ENCODE results near the gene DCAF12.

DCAF12 gene

DNA sequence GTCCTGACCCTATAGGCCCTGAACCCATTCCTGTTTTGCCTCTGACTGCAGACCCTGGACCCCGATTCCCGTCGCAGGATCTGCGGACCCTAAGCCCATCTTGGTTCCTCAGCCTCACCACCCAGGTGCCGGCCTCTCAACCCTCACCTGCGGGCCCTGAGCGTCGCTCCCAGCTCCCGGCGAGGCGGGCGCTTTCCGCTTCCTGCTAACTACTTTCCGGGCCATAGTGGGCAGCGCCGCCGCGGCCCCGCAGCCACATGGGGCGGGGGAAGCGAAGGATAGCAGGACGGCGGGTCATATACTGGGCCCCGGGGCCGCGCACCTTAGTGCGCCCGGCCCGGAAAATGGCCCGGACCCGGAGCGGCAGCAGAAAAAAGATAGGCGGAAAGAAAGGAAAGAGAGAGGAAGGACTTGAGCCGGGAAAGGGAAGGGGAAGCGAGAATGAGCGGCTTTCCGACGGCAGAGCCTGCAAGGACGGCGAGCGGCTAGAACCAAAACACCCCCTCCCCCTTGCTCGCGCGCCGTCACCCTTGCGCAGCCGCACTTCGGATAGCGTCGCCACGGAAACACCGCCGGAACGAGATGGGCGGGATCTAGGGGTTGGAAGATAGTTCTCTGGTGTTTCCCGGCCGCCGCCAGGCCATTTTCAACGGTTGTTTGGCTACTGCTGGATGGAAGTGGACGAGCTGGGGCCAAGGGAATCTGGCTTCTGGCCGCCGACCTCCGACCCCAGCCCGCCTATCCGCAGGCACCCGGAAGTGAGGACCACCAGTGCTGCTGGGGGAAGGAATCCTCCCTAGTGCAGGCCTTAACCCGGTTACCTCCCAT lies at the start of gene DCAF12:
Gene DCAF12, minus strand, starts transcription at position 492 of the 828 bp plus-strand sequence. Its CDS starts 267 bp downstream, at position 225.
- peak; percentile 88 to 92 for DNase-seq

- no peak for DNase-seq
Measured at GRCh38 chr9:34176089-34176488, 49.6 kb upstream of the DCAF12 start.

DNA sequence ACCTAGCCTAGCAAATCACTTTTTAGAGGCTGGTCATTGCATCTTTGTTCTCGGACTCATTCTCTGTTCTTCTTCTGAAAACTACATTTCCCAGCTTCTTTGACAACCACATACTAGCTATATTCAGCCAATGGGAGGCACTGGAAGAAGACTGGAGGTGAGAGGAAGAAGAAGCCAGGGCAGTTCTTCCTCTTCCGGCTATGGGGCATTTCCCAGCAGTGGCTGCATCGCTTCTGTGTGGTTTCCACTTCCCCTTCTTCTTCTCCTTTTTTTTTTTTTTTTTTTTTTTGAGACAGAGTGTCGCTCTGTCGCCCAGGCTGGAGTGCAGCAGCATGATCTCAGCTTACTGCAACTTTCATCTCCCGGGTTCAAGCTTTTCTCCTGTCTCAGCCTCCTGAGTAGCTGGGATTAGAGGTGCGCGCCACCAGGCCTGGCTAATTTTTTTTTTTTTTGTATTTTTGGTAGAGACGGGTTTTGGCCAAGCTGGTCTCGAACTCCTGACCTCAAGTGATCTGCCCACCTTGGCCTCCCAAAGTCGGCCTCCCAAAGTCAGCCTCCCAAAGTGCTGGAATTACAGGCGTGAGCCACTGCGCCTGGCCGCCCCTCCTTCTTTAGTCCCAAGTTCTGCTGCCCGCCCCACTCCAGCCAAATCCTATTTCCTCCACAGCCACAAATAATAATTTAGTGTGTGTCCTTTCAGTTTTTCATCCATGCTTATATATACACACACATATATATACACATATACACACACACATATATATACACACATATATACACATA lies 45.4 kb upstream of the DCAF12 start:
- DNase-seq: peak; percentile 83 to 89

DNA sequence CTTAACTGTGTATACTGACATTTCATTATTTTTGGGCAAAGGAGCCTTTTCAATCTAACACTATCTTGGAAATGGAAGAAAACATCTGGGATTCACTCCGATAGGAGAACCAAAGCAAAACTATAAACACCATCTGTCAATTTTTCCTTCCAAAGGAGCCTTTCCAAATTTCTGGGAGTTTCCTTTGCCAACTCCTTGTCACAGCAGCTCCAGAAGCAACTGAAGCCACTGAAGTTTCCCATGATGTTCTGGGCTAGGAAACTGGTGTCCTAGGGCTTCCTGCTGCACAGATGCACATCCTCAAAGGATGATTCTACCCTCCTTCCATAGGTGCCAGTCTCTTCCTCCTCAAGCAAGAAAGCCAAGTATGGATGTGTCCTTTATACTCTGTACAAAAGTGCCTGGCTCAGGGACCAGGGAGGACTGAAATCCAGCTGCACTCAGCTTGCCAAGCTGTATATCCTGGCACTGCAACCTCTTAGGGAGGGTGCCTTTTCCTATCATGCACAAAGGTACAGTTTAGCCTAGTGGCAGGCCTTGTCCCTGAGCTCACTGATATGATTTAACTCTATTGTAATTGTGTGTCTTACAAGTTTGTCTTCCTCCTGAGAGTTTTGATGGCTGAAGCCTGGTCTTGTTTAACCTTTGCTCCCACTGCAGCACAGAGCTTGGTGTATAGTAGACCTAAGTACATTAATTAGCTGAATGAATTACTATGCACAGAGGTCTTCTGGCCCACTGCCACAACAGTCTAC lies 43.9 kb upstream of the DCAF12 start:
- no peak for DNase-seq

DNA sequence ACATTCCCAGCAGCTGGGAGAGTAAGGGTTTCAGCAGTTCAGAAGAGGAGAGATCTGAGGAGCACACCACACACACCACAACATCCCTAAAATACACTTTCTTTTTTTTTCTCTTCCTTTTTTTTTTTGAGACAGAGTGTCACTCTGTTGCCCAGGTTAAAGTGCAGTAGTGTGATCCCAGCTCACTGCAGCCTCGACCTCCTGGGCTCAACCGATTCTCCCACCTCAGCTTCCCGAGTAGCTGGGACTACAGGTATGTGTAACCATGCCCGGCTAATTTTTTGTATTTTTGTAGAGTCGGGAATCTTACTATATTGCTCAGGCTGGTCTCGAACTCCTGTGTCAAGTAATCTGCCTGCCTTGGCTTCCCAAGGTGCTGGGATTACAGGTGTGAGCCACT lies 42.6 kb upstream of the DCAF12 start:
- DNase-seq: no peak

- DNase-seq: no peak
Measured at GRCh38 chr9:34163434-34163833, 36.9 kb upstream of the DCAF12 start.

GRCh38 chr9:34158362-34158869 lies 31.9 kb upstream of the DCAF12 start:
- DNase-seq: no peak

- DNase-seq: no peak
Measured at GRCh38 chr9:34157898-34158297, 31.4 kb upstream of the DCAF12 start.

- no peak for DNase-seq
Measured at GRCh38 chr9:34157318-34157717, 30.8 kb upstream of the DCAF12 start.

GRCh38 chr9:34154057-34154456 lies 27.6 kb upstream of the DCAF12 start:
- DNase-seq: no peak

- DNase-seq: no peak
Measured at GRCh38 chr9:34151398-34151797, 24.9 kb upstream of the DCAF12 start.

- DNase-seq: no peak
Measured at GRCh38 chr9:34145165-34145564, 18.7 kb upstream of the DCAF12 start.

- DNase-seq: no peak
Measured at GRCh38 chr9:34143116-34143515, 16.6 kb upstream of the DCAF12 start.

GRCh38 chr9:34140853-34141252 lies 14.4 kb upstream of the DCAF12 start:
- no peak for DNase-seq

- peak in 1 of 2 donors; percentile 10 for DNase-seq
Measured at GRCh38 chr9:34139477-34140146, 13.1 kb upstream of the DCAF12 start.

- peak in 1 of 2 donors; percentile 34 for DNase-seq
Measured at GRCh38 chr9:34138644-34139043, 12.1 kb upstream of the DCAF12 start.

DNA sequence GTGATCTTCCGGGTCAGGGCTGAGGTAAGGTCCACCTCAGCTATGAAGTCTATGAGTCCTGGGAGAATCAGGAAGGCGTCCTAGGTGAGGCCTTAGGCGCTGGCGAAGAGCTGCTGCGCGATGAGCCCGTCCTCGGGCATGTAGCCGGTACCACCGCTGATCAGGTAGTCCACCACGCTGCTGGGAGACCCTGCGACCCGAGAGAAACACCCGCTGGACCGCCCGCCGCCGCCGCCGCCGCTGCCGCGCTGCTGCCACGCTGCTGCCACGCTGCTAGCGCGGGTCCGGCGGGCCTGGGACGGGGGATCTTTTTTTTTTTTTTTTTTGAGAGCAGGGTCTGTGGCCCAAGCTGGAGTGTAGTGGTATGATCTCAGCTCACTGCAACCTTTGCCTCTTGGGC lies 8.0 kb upstream of the DCAF12 start:
- no peak for DNase-seq

GRCh38 chr9:34133436-34133949 lies 7.0 kb upstream of the DCAF12 start:
- DNase-seq: no peak

DNA sequence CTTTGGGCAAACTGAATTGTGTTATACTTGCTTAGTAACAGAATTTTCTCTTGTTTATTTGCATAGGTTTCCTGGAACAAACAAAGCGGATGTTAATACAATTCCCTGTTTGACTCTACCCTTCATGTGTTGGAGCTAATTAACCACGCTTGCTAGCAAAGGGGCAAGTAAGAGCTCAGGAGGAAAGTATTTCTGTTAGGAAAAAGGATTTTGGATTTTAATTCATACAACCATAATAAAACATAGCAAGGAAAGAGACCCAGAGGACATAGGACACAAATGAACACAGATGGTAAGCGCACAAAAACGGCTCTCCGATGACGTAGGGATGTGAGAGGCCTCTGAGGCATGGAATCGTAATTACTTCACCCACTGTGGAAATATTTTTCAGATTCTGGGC lies 5.1 kb upstream of the DCAF12 start:
- no peak for DNase-seq

GRCh38 chr9:34127035-34127948 lies 794 bp upstream of the DCAF12 start:
- DNase-seq: no peak

GRCh38 chr9:34125681-34126206 lies 754 bp downstream of the DCAF12 start:
- no peak for DNase-seq

Measured in CD4-positive, alpha-beta T cell treated with Interferon alpha-2 for 1 hour (primary cell).